HG02981 (cell line): ENCODE data around the gene ETV6.
A peak's percentile ranks its signal among the peaks of the same experiment; 100 is the strongest.

Source experiments
- ATAC-seq: cut with Tn5 transposase; IDR thresholded peaks from one replicate; pipeline ENCODE4 v1.9.1; 2021; ENCODE audit warnings: mild to moderate bottlenecking, moderate library complexity; ENCODE audit not compliant: unreplicated experiment

ETV6 gene

DNA sequence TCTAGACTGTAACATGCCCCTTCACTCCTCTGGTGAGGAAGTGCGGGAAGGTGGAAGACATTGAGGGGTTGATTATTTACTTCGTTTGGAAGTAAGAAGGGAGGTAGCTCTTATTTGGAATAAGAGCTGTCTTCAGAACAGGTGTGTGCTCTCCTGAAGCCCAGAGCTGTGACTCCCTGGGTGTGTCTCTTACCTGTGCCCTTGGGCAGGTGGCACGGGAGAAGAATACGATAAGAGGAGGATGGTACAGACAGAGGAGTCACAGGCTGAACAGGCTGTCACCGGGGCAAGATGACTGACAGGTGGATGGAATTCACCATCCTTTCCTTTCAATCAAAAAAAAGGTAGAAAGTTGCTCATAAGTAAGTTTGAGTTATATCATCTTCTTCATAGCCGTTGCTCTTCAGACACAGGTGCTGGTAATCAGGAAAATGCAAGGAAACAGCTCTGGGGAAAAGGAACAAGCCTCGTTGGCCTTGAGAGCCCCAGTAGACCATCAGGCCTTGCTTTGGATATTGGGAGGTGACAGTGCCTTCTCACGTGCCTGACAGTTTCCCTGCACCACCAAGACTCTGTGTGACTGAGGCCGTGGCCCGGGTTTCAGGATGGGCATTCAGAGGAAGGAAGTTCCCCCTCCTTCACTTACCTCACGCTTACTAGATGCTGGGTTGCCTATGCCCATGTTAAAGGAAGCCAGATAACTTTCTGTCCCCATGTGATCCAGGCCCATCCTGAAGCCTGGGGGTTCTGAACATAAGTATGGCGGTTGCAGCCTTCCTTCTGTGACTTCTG lies 120.4 kb downstream of the ETV6 start:
- ATAC-seq, result no peak

DNA sequence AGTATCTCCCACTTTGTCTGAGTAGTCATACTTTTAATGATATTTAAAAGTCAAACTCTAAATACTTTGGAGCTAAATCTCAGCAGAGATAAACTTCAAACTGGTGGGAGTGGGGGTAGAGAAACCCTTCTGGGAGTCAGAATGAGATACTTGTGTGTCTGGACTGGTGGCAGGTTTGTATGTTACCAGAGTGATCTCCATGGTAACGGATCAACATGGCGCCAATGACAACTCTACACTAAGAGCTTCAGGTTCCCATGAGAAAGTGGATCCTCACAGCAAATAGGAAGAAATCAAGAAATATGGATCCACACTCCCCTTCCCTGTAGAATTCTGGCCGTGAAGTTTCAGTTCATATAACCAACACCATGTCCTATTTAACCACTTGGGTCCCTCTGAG lies 121.9 kb downstream of the ETV6 start:
- peak; percentile 40 for ATAC-seq

DNA sequence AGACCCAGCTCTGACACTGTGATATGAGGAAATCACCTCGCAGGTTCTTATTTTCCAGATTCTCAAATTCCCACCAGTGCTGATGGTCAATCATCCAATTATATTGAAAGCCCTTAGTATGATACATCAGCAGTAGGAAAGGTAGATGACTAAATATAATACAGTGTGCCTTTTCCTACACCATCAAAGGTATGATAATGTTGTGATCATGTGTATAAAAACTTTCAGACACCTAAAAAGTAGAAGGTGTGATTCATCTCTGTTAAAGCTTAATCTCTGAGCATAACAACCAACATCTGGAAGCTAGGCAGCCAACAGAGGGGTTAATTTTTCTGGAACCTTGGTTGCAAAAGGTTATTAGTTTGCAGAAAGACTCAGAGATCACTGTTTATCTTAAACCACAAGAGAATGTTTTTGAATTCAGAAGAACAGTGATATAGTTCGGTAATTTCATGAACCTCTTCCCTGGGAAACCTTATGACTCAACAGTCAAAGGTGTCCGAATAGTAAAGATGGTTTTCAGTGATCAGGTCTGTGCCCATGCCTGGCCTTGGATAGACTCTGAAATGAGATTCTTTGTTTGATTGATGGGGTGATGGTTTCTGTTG lies 122.5 kb downstream of the ETV6 start:
- peak; percentile 35 for ATAC-seq

DNA sequence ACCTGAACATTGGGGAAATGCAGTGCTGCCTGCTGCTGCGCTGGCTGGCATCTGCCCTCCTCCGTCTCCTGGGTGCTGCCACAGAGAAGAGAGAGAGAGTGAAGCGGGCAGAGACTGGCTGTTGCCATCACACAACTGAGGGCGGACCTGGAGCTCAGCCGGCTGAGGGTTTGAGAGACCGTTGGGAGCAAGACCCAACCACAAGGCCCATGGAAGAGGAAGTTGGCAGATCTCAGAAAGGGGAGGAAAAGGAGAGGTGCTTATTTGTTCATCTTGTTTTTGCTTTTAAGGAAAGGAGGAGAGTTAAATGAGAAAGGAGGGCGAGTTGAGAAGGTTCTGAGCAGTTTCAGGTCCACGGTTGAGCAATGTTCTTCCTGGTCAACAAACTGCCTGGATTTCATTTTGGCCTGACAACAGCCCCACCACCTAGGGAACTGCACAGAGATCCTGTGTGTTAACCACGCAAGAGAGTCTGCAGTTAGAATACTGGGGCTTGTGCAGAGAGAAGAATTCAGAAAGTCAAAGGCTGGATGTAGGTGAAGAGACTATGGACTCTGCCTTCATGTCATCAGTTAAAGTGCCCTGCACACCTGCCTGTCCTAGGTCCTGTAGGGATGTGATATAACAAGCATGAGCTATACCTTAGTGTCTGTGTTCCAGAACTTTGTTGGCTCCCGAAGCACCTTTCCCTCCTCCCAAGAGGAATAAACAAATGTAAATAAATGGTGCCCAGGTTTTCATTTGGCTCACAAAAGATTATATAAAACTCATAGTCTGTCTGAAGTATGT lies 124.6 kb downstream of the ETV6 start:
- no peak for ATAC-seq

DNA sequence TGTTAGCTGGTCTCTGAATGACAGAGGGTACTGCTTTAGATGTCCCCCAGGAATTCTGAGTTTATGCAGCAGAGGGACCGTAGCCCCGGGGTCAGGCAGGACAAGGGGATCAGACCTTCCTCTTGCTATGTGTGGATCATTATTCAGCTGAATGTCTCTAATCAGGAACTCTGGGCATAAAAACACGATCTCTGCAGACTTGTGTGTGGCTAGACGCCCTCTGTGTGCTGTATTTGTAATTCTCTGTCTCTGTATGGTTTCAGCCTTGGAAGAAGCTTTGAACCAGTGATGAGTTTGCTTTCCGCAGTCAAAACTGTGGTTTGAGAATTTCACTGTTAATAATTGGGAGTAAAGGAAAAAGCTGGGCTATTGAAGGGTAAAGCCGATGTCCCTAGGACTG lies 125.3 kb downstream of the ETV6 start:
- ATAC-seq, result no peak

DNA sequence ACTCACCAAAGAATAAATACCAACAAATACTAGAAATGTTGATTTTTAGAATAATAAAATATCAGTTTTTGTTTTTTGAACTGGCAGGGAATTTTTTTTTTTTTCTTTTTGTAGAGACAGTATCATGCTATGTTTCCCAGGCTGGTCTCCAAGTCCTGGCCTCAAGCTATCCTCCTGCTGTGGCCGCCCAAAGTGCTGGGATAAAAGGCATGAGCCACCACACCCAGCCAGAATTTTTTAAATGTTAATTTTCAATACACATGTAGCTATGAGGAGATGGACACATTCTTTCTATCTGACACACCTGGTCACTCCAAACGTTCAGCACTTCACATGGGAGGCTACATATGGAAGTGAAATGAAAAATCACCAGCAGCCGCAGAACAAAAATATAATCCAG lies 126.8 kb downstream of the ETV6 start:
- no peak for ATAC-seq

DNA sequence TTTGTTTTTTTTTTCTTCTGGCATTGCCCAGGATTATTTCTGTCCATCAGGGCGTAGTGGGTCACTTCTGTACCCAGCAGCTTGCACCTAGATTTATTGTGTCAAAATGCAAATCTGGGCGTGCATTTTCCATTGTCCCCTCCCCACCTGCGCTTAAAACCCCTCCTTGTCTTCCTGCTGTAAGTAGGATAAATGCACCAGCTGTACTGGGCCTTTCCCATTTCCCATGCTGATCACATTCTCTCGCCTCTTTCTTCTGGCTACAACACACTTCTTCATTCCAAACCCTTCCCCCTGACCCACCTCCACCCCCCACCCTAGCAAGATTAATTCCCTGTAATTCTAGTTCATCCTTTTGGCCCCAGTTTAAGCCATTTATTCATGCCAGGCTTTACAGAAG lies 128.0 kb downstream of the ETV6 start:
- no peak for ATAC-seq

DNA sequence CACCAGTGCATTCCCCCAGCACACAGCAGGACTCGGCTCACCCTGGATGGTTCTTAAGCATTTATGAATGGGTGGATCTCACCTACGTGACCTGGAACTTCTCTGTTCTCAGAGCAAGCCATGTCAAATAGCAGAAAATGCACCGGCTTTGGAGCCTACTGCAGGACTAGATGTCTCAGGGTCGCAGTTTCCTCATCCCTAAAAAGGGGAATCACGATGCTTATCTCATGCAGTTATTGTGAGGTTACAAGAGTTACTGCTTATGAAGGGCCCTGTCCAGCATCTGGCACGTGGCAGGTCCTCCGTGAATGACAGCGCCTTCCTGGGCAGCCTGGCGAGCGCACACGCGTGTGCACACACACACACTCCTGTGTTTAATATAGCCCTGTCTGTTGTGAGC lies 128.5 kb downstream of the ETV6 start:
- ATAC-seq, result no peak

DNA sequence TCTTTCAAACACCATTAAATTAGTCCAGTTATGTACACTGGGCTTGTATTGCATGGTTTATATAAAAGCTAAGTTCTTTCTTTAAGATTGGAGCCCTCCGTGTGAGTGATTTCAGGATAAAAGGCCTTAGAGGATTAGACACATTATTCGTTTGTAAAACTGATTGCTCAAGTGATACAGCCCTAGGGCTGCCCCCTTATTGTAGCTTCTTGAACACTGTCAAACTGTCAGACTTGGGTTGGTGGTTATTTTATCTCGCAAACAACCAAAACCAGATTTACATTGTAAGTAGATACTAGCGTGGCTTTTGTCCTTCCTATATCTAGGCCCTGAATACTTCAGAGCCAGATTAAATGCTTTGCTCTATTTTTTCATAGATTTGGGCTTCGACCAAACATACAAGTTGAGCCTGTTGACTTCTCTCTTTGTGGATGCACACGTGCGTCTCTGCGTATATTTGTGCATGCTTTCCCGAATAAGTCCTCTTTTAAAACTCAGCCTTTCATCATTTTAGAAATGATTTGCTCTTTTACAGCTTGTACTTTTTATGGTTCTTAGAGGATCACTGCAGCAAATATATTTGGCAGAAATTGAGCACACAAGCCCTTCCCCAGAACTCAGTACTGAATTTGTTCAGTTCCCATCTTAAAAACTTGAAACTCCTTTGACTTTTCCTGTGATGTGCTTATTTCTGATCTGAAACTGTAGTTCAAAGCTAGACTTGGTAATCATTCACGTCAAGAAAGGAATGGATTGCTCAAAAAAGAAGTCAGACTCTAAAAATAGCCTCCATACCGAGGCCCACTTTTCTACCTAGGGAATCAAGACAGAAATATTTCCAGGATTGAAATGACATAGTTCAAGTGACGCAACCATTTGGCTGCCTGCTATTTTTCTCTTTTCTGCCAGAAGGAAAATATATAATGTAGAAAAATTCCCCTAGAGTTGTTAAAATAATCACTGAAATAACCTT lies 129.5 kb downstream of the ETV6 start:
- ATAC-seq, result no peak

DNA sequence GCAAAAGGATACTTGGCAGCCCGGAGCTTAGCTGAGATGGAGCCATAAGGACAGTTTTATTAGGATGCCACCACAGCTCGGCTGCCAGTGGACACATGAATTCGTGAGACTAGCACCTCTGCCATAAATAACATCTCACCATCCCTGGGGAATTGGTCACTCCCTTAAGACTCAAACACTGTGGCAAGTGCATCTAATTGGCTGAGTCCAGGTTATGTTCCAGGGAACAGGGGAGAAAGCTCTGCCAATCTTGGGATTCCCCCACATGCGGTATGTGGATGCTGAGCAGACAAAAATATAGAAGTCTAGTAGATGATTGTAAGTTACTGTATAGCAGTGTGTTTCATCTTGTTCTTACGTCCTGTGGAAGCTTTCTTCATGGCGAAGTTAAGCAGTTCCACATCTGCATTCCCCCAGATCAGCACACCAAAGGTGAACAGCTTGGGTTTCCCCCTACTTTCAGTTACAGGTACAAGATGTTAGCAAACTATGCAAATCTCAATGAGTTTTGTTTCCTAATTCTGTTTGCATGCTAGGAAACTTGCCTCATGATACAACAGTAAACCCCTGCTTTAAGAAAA lies 131.1 kb downstream of the ETV6 start:
- ATAC-seq, result peak; percentile 69

DNA sequence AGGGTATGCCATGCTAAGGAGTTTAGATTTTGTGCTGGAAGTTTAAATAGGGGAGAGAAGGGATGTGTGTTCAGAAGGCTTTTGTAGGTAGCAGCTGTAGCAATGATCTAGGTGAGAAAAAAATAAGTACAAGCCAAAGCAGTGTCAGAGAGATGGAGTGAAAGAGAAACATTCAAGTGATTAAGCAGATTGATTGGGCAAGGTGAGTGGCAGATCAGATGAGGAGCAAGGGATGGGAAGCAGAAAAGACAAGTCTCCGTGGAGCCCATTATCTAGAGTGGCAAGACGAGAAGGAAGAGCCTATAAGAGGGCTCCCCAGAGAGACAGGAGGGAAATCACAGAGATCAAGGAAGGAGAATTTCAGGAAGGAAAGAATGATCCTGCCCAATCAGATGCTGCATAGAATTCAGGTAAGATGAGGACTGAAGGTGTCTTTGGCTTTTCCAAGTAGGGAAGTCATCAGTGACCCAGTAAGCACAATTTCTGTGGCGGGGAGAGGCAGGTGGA lies 133.5 kb downstream of the ETV6 start:
- no peak for ATAC-seq

DNA sequence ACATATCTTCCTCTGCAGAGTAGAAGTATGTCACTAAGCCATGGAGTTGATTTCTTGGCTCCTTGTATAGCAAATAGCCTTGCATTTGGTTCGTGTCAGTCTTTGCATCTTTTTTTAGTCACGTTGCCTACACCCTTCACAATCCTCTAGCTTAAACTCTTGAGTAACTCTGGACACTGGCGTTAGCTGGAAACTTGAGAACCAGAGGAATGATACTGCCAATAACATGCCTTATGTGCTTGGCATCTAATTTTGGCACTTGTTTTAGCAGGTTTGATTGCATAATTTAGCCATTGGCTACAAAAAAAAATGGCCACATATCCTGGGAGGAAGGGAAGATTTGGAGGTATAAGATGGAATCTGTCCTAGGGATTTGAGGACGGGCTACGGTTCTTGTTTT lies 136.2 kb downstream of the ETV6 start:
- ATAC-seq, result no peak

DNA sequence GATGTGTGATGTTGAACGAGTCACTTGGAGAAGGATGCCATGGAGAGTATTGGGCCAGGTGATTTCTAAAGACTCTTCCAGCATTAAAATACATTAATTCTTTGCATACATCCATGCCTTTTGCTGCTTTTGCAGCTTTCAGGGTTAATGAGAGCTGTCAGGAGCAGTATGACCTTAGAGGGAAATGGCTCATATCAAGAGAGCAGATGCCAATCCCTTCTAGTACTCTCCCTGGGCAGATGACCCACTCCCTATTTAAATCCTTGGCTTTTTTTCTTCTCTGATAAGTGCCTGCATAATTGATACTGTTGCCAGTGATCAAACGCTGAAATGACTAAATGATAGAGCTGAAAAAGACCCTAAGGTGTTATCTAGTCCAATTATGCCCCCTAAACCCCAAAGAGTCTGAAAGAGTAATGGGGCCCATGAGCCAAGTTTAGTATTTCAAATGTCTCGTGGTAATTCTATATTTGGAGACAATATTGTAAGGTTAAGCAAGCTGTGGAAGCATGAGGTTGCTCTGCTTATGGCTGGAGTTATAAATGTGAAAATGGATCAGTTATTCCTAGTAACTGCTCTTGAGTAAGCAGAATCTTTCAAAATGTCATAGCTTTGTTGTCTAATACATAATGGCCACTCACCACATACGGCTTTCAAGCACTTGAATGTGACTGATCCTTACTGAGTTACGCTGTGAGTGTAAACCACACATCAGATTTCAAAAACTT lies 137.3 kb downstream of the ETV6 start:
- ATAC-seq, result no peak

DNA sequence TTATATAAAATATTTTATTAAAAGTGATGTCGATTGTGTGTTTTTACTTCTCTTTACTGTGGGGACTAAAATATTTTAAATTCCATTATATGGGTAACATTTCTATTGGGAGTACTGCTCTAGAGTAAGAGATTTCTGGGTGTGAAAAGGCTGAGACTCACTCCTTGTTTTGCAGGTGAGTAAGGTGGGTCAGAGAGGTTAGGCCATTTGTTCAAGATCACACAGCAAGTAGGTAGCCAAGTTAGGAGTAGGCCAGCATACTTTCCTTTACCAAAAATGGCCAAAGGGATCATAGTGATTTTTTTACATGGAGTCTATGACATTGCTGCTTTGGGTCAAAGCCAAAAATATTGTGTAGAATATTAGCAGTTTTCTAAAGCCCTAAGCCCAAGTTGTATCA lies 138.0 kb downstream of the ETV6 start:
- ATAC-seq, result no peak

DNA sequence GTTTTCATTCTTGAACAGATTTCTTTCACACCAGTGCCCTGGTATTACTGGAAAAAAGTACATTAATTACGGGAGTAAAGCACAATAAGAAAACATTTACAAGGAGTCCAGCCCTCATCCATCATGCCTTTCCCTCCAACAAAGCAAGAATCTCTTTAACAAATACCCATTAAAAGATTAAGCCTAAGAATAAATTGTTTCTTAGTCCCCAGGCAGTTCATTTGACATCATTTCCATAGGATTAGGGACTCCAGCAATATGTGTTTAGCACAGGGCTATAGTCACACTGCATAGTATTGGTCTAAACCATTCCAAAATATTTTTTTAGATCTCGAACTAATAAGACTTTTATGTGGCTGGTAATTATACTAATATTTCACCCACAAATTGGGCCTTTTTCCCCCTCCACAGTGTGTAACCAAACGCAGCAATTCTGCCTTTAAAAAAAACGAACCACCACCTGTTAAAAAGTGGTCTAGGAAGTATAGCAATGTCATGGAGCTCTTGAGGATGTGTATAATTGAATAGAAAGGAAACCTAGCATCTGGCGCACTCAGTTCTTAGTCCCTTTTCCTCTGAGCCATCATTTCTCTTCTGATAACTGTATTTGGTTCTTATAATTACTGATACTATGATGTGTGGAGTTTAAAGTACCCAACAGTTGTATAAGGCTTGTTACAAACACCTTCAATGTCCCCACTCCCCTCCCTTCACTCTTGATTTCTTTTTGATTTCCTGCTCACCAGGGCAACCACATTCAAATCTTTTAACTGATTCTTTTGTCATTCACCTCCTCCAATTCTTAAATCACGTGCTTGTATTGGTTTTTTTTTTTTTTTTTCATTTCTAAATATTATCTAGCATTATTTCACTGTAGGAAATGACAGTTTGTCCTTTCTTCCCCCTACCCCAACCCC lies 138.7 kb downstream of the ETV6 start:
- ATAC-seq, result no peak

DNA sequence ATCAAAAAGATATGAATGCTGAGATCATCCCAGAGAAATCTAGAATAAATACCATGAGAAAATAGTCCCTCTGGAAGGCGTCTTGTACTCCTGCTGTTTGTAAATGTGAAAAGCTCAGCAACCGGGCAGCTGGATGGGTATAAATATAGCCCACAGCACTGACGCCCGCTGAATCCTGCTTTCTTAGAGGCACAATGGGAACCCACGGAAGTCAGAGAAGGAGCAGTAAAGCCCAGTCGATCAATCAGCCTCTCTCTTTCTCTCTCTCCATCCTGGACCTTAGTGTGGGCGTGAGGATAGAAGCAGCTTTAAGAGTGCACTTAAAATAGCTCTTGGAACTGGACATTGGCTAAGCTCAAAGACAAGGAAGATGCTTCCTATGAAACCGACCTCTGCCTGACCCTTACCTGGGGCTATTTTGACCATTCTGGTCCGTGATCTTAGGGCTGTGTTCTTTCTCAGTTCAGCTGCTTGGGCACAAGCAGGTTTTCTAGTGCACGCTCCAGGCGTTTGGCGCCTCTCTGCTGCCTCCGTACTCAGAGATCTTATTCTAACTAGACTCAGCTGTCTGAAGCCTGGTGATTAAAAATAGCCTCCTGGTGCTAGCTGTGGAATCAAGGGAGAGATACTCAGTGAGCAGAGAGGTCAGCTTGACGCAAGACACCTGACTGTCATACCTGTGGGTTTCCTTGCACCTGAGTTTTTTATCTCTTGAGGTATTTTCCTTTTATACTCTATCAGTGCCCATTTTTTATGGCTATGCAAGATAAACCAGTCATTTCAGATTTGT lies 144.6 kb downstream of the ETV6 start:
- ATAC-seq, result no peak

DNA sequence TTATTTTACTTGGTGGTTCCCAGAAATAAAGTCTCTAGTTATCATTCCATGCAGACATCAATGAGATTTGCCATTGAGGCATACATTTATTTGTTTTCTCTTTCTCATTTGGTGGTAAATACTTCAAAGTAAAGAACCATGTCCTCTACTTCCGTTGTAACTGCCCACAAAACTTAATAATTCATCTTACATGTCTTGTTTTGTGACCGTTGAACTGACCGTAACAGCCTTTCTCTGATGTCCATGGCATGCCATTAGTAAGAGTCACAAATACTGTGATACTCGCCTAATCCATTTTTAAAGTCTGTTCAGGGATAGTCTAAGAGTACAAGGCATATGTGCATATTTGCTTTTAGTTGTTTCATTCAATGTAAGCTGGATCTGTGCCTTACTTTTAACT lies 145.3 kb downstream of the ETV6 start:
- no peak for ATAC-seq
